Activated T-cell treated with anti-CD3 and anti-CD28 coated beads for 48 hours (primary cell): ENCODE data around the gene ASPSCR1.
A peak's percentile ranks its signal among the peaks of the same experiment; 100 is the strongest.

ENCODE experiments used
- DNase-seq: peaks from one replicate; pipeline ENCODE4 v3.0.0-alpha.2; 2020; ENCODE audit warnings: low read depth

ASPSCR1 gene, protein sequence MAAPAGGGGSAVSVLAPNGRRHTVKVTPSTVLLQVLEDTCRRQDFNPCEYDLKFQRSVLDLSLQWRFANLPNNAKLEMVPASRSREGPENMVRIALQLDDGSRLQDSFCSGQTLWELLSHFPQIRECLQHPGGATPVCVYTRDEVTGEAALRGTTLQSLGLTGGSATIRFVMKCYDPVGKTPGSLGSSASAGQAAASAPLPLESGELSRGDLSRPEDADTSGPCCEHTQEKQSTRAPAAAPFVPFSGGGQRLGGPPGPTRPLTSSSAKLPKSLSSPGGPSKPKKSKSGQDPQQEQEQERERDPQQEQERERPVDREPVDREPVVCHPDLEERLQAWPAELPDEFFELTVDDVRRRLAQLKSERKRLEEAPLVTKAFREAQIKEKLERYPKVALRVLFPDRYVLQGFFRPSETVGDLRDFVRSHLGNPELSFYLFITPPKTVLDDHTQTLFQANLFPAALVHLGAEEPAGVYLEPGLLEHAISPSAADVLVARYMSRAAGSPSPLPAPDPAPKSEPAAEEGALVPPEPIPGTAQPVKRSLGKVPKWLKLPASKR

GRCh38 chr17:81977211-81977808 lies at the start of gene ASPSCR1:
Gene ASPSCR1 (plus strand): TSS chr17:81977629. CDS start chr17:81977647, 18 bp downstream.
- peak; percentile 90 for DNase-seq

DNA sequence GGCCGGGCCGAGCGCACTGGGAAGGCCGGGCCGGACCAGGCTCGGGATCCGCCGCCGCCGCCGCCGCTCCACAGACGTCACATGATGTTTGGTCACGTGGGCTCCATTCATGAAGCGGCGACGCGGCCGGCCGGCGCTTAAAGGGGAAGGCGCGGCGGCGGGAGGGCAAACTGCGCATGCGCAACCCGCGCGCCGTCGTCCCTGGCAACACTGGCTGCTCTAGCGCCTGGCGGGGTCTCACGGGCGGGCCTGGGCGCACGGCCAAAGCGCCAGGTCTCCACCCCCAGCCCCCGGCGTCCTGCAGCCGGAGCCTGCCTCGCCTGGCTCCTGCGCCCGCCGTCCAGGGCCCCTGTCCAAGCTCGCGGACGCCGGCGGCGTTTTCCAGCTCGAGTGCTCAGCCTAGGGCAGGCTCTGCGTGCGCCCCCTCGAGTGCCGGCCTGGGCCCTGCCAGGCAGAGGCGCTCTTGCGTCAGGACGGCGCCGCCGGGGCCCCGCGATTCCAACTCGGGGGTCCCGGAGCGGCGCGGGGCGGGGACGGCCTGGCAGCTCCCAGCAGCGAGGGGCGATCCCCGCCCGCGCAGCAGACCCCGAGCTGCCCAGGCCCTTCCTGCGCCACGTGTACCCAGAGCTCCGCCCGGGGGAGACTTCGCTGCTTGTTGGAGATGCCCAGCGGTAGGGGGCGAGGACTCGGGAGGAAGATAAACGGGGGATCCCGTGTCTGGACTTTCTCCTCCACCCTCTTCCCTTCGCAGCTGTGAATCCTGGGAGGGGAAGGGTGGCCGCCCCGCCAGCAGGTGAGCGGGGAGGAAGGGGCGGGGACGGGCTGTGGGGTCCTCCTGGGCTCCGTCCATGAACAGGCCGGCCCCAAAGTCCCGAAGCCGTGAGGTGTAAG lies 49.5 kb upstream of the ASPSCR1 start, which contains the start of gene MAFG:
Gene MAFG (minus strand): TSS at position 83 of the 891 bp plus-strand sequence. CDS start 4,550 bp downstream, outside the sequence.
- peak; percentile 89 for DNase-seq

DNA sequence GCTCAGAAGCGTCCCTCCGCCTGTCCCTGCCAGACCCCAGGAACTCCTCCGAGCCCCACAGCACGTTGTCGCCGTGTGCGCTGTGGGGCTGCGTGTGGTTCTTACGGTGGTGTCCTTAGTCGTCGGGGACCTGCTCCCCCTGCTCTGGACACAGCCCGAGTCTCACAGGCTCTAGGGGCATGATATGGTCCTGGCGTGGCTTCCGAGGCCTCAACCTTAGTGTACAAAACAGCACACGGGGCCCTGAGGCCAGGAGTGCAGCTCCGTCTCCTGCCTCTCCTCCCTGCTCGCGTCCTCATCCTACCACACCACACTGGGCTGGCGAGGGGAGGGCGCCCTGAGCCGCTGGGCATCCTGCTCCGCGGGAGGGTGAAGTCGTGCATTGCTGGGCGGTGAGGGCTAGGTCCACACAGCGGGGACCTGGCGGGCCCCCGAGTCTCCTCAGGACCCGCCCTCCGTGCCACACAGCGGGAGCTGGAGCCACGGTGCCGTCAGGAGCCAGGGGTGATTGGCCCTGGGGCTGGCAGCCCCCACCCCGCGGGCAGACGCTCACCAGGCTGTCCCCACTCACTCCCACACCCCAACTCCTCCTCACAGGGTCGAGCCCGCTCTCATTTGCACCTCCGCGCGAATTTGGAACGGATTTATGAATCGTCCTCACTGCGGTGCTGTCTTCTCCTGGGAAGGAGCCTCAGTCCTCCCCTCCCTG lies 48.7 kb upstream of the ASPSCR1 start:
- DNase-seq = no peak

GRCh38 chr17:81929253-81930141 lies 47.9 kb upstream of the ASPSCR1 start:
- no peak for DNase-seq

- DNase-seq = no peak
Observed at GRCh38 chr17:81930142-81931125, 47.0 kb upstream of the ASPSCR1 start.

DNA sequence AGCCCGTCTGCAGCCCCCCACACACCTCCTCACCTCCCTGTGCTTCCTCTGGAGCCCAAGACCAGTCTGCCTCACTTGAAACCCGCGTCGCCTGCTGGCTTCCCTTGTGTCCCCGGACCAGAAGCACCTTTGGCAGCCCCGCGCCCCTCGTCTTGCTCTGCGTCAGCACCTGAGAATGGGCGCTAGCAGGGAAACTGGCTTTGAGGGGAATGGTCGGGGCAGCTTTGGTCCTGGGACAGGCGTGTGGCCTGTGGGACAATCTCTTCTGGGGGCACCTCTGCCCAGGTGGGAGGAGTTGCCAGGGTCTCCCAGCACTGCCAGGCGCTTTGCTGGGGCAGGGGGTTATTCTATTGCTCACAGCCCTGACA lies 46.3 kb upstream of the ASPSCR1 start:
- no peak for DNase-seq

DNA sequence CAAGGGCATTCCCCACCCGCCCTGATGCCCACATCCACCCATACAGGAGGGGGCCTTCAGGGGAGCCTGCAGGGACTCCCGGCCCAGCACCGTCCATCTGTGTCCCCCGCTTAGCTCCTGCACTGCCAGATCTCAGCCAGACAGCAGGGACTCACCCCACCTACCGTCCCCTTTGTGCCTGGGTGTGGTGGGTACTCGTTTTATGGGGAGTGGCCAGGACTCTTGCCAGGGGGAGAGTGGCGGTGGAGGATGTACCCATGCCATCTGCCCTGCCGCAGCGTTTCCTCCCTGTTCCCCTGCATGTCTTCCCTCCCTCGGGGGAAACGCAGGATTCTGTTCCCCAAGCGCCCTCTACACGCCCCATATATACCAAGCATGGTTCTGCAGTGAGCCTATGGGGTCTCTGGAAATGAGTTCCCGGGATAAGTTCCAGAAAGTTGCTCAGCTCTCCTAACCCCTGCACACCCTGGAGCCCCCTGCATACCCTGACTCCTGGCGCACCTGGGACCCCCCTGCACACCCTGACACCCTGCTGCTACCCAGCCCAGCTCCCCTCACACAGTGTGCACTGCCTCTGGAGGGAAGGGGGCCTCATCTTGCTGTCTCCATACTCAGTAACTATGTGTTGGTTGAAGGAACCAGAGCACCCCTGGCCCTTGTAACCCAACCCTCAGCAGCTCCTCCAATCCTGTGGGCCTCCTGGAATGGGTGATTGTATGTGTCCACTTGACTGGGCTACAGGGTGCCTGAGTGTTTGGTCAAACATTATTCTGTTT lies 45.7 kb upstream of the ASPSCR1 start:
- DNase-seq = no peak

DNA sequence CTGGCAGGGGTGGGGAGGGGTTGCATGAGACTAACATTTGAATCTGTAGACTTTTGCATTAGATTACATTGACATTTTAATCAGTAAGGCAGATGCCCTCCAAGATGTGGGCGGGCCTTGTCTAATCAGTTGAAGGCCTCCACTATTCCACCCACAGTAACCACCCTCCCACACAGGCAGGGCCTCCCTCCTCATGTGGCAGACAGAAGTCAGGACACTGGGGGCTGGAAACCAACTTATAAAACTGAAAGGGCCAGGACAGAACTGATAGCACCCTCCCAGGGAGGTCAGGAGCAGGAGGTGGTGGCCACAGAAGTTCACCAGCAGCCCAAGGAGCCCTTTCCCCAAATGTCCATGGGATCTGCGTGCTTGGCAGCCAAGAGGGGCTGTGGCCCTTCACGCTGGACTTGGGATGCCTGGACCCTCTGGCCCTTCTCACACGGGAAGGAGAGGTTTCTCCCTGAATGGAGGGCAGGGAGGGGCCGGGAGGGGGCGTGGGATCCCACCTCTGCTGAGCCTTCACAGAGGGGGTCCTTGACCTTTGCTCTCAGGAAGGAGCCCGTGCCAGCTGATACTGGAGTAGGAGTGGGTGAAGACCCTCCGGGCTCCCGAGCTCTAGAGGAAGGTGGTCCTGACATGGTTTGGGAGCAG lies 45.0 kb upstream of the ASPSCR1 start:
- DNase-seq = no peak

- no peak for DNase-seq
Observed at GRCh38 chr17:81933178-81933699, 44.2 kb upstream of the ASPSCR1 start.

GRCh38 chr17:81934098-81934757 lies 43.2 kb upstream of the ASPSCR1 start:
- no peak for DNase-seq

DNA sequence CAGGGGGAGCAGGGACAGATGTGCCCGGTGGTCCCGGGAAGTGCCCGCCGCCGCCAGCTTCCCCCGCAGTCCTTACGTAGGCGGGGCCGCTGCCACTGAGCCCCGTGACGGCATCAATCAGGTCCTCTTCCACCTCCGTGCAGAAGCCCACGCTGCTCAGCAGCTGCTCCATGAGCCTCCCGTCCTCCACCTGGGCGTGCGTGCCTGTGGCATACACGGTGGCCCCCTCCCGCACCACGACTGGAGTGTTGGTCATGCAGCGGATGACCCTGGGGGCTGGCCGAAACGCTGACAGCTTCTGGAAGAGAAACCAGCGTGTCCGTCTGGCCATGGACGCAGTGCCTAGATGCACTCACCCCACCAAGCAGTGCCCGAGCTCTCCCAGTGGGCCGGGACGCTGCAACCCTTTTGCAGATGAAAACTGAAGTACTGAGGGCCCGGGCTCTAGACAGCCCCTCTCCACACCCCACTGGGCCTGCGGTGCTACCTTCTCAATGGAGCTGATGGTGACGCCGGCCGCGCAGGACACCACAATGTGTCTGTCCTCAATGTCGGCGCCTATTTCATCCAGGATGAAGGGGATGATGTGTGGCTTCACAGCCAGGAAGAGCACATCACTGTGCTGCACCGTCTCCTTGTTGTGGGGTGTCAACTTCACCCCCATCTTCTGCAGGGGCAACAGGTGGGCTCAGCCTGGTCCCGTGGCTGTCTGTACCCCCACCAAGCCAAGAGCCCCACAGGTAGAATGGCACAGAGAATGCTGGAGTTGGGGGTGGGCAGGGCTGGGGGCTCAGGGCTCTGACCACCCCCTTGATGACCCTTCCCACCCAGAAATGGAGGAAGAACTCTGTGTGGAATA lies 42.4 kb upstream of the ASPSCR1 start:
- no peak for DNase-seq

DNA sequence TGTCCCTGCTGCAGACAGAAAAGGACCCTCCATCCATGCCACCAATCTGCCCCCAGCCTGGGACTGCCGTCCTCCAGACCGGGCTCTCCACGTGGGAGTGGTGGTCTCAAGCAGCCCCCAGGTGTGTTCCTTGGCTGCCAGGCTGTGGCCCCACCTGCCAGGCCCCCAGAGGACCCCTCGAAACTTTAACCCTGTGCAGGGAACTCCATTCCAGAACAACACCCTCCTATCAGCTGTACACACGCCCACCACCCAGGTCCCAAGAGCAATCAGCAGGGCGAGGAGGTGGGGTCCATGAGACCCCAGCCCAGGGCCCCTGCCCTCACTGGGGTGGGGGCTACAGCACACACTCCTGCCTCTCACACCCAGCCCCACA lies 41.7 kb upstream of the ASPSCR1 start:
- DNase-seq = no peak

DNA sequence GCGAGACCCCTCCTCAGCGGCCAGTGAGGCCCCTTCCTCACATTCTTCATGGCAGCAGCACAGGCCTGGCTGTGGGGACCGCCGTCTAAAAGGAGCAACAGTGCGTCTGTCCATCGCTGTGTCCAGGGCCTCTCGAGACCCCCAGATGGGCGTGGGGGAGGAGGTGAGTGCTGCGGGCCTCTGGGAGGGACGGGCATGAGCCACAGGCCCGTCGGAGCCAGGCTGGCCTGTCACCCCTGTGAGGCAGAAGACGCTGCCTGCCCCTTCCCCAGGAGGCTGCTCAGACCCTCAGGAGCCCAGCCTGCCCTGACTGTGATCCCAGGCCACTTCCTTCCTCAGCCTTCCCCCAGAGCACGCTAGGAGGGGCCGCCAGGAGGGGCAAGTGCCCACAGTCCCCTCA lies 38.2 kb upstream of the ASPSCR1 start:
- DNase-seq = no peak

DNA sequence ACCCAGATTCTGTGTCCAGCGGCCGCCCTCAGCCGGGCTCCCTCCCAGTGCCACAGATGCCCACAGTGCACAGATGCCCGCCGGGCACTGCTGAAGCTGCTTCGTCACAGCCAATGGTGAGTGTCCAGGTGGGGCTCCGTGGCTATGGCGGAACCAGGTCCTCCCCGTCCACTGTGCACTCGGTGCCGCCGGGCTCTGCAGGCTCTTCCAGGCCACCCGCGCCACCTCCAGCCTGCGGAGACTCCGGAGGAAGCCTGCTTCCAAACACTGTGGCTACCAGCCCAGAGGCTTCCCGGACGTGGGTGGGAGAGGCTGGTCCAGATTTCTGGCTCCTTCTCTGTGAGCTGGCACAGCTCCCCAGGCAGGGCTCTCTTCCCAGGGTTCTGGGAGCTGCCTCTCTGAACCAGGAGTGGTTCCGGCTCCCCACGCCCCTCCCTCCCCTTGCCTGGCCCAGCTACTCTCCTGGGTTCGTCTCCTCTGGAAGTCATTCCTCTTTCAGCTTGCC lies 37.5 kb upstream of the ASPSCR1 start:
- no peak for DNase-seq

GRCh38 chr17:81940538-81941483 lies 36.6 kb upstream of the ASPSCR1 start:
- no peak for DNase-seq
